GM18867 (cell line): ENCODE data around the gene SAAL1.

ENCODE experiments used
- ATAC-seq: cut with Tn5 transposase; IDR thresholded peaks from one replicate; pipeline ENCODE4 v1.9.1; 2021; ENCODE audit warnings: mild to moderate bottlenecking, moderate library complexity; ENCODE audit not compliant: unreplicated experiment

The SAAL1 gene

DNA sequence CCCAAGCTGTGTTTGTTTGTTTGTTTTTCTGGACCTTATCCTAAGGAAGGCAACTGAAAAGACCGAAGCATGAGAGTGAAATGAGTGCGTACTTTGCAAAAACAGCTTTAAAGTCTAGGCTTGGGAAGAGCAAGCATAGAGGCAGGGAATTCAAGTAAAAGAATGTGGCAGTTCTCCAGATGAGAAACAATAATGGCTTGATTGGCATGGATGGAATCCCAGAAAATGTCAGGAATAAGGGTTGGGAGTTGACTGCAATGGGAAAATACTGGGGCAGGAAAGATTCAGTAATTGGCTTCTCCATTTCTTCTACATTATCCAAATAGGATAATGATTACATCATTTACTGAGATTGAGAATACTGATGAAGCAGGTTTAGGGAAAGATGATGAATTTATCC is 17.5 kb downstream of the SAAL1 start:
- no peak for ATAC-seq

GRCh38 chr11:18081551-18081950 is 24.3 kb downstream of the SAAL1 start:
- no peak for ATAC-seq

DNA sequence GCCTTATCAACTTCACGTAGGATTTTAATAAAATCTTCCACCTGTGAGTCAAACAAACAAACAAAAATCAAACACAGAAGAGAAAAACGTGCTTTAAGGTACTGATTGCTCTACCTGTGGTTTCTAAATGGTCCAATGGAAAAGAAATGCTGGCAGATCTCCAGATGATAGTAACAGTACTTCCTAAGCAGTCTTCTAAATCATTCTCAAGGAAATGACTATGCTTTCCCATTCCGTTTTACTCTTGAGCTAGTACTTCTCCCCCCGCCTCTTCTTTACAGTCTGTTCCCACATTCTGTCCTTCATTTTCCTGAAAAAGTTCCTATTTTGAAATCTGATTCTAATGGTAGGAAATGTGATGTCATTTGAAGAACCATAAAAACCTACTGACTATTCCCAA is 25.4 kb downstream of the SAAL1 start:
- ATAC-seq = no peak

- no peak for ATAC-seq
Observed at GRCh38 chr11:18078909-18079308, 27.0 kb downstream of the SAAL1 start.

GRCh38 chr11:18075444-18075843 is 30.4 kb downstream of the SAAL1 start:
- no peak for ATAC-seq

GRCh38 chr11:18071098-18071705 is 34.7 kb downstream of the SAAL1 start:
- ATAC-seq = no peak

DNA sequence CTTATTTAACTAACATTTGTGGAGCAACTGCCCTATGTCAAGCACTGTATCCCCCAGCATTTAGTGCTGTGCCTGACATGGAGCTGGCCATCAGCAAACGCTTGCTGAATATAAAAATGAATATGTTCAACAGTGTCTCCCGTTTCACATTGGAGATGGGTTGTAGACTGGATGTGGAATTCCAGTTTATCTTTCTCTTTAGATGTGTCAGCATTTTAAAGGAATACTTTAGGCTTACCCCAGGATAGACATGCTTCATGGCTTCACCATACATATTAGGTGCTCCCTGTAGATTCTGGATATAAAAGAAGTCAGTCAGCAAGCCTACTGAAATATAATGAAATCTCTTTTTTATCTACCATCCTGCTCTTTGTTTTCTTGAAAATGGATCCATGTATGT is 38.5 kb downstream of the SAAL1 start:
- ATAC-seq = no peak

- no peak for ATAC-seq
Observed at GRCh38 chr11:18066626-18067025, 39.3 kb downstream of the SAAL1 start.

GRCh38 chr11:18065572-18065971 is 40.3 kb downstream of the SAAL1 start:
- no peak for ATAC-seq

DNA sequence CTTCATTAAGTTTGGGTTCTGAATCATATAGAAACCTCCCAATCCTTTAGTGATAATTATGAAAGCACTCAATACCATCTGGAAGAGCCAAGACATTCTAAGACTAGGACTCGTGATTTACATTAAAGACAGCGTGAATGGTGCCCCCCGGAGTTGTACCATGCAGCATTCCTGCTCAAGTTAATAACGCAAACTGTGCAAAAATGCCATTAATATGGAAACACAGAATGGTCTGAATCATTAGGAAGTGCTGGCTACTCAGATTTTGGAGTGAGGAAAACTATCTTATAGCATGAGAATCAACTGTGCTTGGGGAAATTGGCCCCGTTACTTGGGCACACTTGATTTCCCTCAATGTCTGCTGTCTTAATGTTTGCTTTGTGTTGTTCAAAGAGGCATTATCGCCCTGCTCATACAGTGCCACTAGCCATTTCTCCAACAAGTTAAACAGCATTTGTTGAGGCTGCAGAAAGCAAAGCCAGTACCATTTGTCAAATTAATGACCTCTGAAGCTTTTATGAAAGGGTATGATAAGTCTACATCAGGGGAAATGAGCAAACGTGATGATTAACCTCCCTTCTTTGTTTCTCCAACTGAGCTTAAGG is 41.3 kb downstream of the SAAL1 start:
- no peak for ATAC-seq

GRCh38 chr11:18063862-18064434 is 41.9 kb downstream of the SAAL1 start:
- no peak for ATAC-seq

- no peak for ATAC-seq
Observed at GRCh38 chr11:18063125-18063524, 42.8 kb downstream of the SAAL1 start.

DNA sequence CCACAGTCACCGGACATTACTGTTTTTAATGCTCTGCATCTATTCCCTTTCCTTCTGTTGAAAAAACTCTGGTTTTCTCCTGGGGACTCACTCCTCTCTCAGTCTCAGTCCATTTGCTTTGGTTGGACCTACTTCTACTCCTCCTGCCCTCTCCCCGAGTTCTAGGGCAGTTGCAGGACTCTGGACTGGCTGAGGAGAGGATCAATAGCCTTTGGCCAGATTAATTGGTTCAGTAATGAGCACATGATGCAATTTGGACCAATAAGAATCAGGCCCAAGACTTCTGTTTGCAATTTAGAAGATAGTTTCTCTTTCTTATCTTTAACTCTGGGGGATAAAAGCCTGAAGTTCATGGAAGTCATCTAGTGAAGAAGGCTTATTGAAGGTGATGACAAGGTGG is 44.5 kb downstream of the SAAL1 start:
- ATAC-seq = no peak

DNA sequence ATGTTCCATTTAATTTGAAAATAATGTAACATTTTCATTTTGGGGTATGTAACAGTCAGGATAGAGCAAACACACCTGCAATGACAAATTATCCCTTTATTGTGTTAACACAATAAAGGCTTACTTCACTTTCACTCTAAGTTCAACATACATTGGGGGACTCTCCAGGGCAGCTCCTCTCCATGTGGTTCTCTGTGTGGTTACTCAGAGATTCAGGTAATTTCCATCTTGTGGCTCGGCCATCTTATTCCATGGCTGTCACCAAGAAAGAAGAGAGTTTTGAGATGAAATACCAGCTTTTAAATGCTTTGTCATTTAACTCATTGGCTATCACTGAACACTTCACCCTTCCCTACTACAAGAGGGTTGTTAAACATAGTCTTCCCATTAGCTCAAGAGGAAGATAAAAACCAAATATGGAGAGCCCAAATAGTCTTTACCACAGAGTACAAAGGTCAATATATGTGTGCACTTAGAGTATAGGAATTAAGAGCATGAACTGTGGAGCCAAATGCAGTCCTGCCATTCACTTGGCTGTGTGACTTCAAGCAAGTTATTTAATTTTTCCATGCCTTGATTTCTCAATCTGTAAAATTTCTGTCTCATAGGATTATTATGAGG is 49.2 kb downstream of the SAAL1 start:
- no peak for ATAC-seq

DNA sequence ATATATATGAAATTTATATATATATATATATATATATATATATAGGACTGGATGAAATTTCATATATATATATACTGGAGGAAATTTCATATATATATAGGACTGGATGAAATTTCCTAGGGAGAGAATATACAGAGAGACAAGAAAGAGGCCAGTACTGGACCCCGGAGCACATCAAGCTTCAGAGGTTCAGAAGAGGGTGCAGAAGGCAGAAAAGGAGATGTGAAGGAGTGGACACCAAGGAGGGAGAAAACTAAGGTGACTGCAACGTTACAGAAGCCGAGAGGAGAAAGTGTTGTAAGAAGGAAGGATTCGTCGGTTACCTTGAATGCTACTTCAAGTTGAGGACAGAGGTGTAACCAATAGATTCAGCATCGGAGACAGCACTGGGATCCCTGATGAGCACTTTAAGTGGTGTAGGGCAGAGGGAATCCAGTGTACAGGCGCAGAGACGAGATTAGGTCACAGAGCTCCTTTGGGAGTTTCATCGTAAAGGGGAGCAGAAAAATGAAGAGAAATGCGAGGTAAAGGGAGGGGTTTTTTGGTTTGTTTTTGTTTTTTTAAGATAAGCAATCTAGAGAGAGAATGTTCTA is 51.3 kb downstream of the SAAL1 start:
- ATAC-seq = no peak

GRCh38 chr11:18050848-18051247 is 55.0 kb downstream of the SAAL1 start:
- no peak for ATAC-seq

GRCh38 chr11:18046116-18046777 is 59.6 kb downstream of the SAAL1 start, which contains the start of gene TPH1:
TSS of gene TPH1 (minus strand) at chr11:18046269. CDS start at chr11:18040762, 5,507 bp downstream.
- no peak for ATAC-seq

GRCh38 chr11:18036456-18036855 is 69.4 kb downstream of the SAAL1 start:
- no peak for ATAC-seq
